ENCODE data around the gene INPP5B. TPM values are rescaled to one million over a fixed set of nuclear protein-coding genes. Genes with fewer than 3 reads are reported as not detected.

INPP5B gene
- total and polyA plus RNA-seq, 2 of the 13 experiments (the other 11 are each of a cell fraction or from before 2014, with no cell fraction given): 9.0 to 9.8 TPM

DNA sequence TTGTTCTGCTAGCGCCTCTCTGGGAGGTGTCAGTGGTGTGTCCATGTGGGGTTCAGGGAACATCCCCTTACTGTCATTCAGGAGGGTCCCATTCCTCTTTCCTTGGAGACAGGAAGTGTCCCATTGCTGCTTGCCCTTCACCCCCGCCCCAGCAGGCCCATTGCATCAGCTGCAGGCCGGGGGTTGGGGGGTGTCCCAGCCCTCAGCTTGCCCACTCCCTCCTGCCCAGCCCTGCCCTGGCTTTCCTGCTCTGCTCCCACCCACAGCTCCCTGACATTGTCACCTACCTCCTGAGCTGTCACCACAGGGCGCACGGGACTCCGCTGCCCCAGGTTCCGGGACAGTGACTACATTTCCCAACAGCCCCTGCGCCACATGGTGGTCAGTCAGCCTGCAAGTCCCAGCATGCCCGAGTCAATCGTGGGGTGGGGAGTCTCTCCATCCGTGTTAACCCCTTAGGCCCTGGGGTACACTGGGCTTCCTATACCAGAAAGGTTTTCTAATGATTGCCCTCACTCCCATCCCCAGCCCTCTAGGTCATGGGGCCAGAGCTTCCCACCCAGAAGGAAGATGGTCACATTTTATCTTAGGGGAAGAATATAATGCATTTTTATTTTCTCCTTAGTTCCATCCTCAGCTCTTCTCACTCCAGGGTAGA, at the start of gene INPP5B (continued):
- TF ChIP-seq, protein P1, sequence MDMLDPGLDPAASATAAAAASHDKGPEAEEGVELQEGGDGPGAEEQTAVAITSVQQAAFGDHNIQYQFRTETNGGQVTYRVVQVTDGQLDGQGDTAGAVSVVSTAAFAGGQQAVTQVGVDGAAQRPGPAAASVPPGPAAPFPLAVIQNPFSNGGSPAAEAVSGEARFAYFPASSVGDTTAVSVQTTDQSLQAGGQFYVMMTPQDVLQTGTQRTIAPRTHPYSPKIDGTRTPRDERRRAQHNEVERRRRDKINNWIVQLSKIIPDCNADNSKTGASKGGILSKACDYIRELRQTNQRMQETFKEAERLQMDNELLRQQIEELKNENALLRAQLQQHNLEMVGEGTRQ (IDR thresholded peaks at IDR 0.05; ENCODE audit: low read depth, low read length): peak; percentile 42; the same call in 1 of the 2 replicates
- TF ChIP-seq, protein P1 (CRISPR knock-in tag; IDR thresholded peaks at IDR 0.05; ENCODE audit: borderline replicate concordance): no peak
- 0 out of 2 replicates have a peak, but pooled peaks have one; percentile 18 for TF ChIP-seq ZBTB21 (CRISPR knock-in tag; IDR thresholded peaks at IDR 0.05)
- TF ChIP-seq, protein P2, sequence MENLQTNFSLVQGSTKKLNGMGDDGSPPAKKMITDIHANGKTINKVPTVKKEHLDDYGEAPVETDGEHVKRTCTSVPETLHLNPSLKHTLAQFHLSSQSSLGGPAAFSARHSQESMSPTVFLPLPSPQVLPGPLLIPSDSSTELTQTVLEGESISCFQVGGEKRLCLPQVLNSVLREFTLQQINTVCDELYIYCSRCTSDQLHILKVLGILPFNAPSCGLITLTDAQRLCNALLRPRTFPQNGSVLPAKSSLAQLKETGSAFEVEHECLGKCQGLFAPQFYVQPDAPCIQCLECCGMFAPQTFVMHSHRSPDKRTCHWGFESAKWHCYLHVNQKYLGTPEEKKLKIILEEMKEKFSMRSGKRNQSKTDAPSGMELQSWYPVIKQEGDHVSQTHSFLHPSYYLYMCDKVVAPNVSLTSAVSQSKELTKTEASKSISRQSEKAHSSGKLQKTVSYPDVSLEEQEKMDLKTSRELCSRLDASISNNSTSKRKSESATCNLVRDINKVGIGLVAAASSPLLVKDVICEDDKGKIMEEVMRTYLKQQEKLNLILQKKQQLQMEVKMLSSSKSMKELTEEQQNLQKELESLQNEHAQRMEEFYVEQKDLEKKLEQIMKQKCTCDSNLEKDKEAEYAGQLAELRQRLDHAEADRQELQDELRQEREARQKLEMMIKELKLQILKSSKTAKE (CRISPR knock-in tag; IDR thresholded peaks at IDR 0.05; ENCODE audit: borderline replicate concordance): no peak
- peak; percentile 79; the same call in 1 of the 2 replicates for TF ChIP-seq PCBP1 (IDR thresholded peaks at IDR 0.05; ENCODE audit: borderline replicate concordance, low read depth, low read length)
- TF ChIP-seq FOXA1 (IDR thresholded peaks at IDR 0.05): no peak
- TF ChIP-seq FOXA1 (CRISPR knock-in tag; IDR thresholded peaks at IDR 0.05): peak; percentile 22; the same call in 1 of the 2 replicates
- TF ChIP-seq, protein P3, sequence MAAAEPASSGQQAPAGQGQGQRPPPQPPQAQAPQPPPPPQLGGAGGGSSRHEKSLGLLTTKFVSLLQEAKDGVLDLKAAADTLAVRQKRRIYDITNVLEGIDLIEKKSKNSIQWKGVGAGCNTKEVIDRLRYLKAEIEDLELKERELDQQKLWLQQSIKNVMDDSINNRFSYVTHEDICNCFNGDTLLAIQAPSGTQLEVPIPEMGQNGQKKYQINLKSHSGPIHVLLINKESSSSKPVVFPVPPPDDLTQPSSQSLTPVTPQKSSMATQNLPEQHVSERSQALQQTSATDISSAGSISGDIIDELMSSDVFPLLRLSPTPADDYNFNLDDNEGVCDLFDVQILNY (CRISPR knock-in tag; conservative IDR thresholded peaks at IDR 0.05): no peak
- no peak for TF ChIP-seq KDM6A (CRISPR knock-in tag; IDR thresholded peaks at IDR 0.05; ENCODE audit: low read depth)
- no peak for TF ChIP-seq ZNF138 (CRISPR knock-in tag; IDR thresholded peaks at IDR 0.05; ENCODE audit: low read depth)
- peak; percentile 40; the same call in 1 of the 2 replicates for TF ChIP-seq RXRA (CRISPR knock-in tag; IDR thresholded peaks at IDR 0.05)
- TF ChIP-seq CBX2 (IDR thresholded peaks at IDR 0.05; ENCODE audit: low read depth, low read length): no peak
- TF ChIP-seq CBX2 (CRISPR knock-in tag; IDR thresholded peaks at IDR 0.05; ENCODE audit: low read depth): no peak
- TF ChIP-seq, protein P4, sequence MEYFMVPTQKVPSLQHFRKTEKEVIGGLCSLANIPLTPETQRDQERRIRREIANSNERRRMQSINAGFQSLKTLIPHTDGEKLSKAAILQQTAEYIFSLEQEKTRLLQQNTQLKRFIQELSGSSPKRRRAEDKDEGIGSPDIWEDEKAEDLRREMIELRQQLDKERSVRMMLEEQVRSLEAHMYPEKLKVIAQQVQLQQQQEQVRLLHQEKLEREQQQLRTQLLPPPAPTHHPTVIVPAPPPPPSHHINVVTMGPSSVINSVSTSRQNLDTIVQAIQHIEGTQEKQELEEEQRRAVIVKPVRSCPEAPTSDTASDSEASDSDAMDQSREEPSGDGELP (IDR thresholded peaks at IDR 0.05; ENCODE audit: borderline replicate concordance, low read depth): peak; percentile 67; the same call in 1 of the 2 replicates
- no peak for TF ChIP-seq ZNF136 (CRISPR knock-in tag; IDR thresholded peaks at IDR 0.05; ENCODE audit: low read depth)
- TF ChIP-seq TARDBP (CRISPR knock-in tag; IDR thresholded peaks at IDR 0.05): peak; percentile 64; the same call in 1 of the 2 replicates
- TF ChIP-seq ADNP (CRISPR knock-in tag; IDR thresholded peaks at IDR 0.05): no peak
- TF ChIP-seq ATRX (CRISPR knock-in tag; IDR thresholded peaks at IDR 0.05; ENCODE audit: borderline replicate concordance): no peak
- TF ChIP-seq, protein P5, sequence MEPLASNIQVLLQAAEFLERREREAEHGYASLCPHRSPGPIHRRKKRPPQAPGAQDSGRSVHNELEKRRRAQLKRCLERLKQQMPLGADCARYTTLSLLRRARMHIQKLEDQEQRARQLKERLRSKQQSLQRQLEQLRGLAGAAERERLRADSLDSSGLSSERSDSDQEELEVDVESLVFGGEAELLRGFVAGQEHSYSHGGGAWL (CRISPR knock-in tag; IDR thresholded peaks at IDR 0.05): peak; percentile 81
- TF ChIP-seq, protein P6, sequence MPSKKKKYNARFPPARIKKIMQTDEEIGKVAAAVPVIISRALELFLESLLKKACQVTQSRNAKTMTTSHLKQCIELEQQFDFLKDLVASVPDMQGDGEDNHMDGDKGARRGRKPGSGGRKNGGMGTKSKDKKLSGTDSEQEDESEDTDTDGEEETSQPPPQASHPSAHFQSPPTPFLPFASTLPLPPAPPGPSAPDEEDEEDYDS (CRISPR knock-in tag; IDR thresholded peaks at IDR 0.05): peak; percentile 67; the same call in 1 of the 2 replicates
- peak; percentile 48; the same call in 1 of the 2 replicates for TF ChIP-seq SPEN (CRISPR knock-in tag; IDR thresholded peaks at IDR 0.05; ENCODE audit: low read depth)
- no peak for TF ChIP-seq ZNF564 (CRISPR knock-in tag; IDR thresholded peaks at IDR 0.05)
- peak; percentile 59; the same call in 1 of the 2 replicates for TF ChIP-seq KMT2B (CRISPR knock-in tag; IDR thresholded peaks at IDR 0.05)
- TF ChIP-seq ZFAT (CRISPR knock-in tag; conservative IDR thresholded peaks at IDR 0.05): no peak
- peak; percentile 95 for TF ChIP-seq IRF2 (CRISPR knock-in tag; IDR thresholded peaks at IDR 0.05)
